ENCODE data around the gene CORO2A.

Gene CORO2A

GRCh38 chr9:98168153-98168780 lies 24.2 kb downstream of the CORO2A start:
- no peak for DNase-seq

- no peak for DNase-seq
Observed at GRCh38 chr9:98164912-98165311, 27.5 kb downstream of the CORO2A start.

- no peak for DNase-seq
Observed at GRCh38 chr9:98162613-98163012, 29.8 kb downstream of the CORO2A start.

GRCh38 chr9:98161851-98162250 lies 30.6 kb downstream of the CORO2A start:
- DNase-seq, result no peak

- no peak for DNase-seq
Observed at GRCh38 chr9:98159790-98160189, 32.6 kb downstream of the CORO2A start.

GRCh38 chr9:98159301-98159700 lies 33.1 kb downstream of the CORO2A start:
- DNase-seq, result no peak

- no peak for DNase-seq
Observed at GRCh38 chr9:98158071-98158831, 34.2 kb downstream of the CORO2A start.

- no peak for DNase-seq
Observed at GRCh38 chr9:98157372-98157771, 35.1 kb downstream of the CORO2A start.

GRCh38 chr9:98154678-98155077 lies 37.8 kb downstream of the CORO2A start:
- DNase-seq, result no peak

GRCh38 chr9:98152526-98152925 lies 39.9 kb downstream of the CORO2A start:
- DNase-seq, result no peak

GRCh38 chr9:98150721-98151120 lies 41.7 kb downstream of the CORO2A start:
- DNase-seq, result no peak

GRCh38 chr9:98150164-98150563 lies 42.3 kb downstream of the CORO2A start:
- no peak for DNase-seq

- no peak for DNase-seq
Observed at GRCh38 chr9:98149422-98149821, 43.0 kb downstream of the CORO2A start.

GRCh38 chr9:98148486-98148885 lies 44.0 kb downstream of the CORO2A start:
- DNase-seq, result no peak

GRCh38 chr9:98147582-98147981 lies 44.9 kb downstream of the CORO2A start:
- DNase-seq, result no peak

- DNase-seq, result no peak
Observed at GRCh38 chr9:98146101-98146991, 46.1 kb downstream of the CORO2A start.

- DNase-seq, result no peak
Observed at GRCh38 chr9:98144631-98145030, 47.8 kb downstream of the CORO2A start.

GRCh38 chr9:98144076-98144475 lies 48.4 kb downstream of the CORO2A start:
- no peak for DNase-seq

- DNase-seq, result no peak
Observed at GRCh38 chr9:98142925-98143481, 49.4 kb downstream of the CORO2A start.

GRCh38 chr9:98142182-98142907 lies 50.1 kb downstream of the CORO2A start:
- no peak for DNase-seq

GRCh38 chr9:98140503-98140902 lies 51.9 kb downstream of the CORO2A start:
- DNase-seq, result no peak

- DNase-seq, result no peak
Observed at GRCh38 chr9:98136489-98136888, 55.9 kb downstream of the CORO2A start.

GRCh38 chr9:98135938-98136337 lies 56.5 kb downstream of the CORO2A start:
- no peak for DNase-seq

Measured in stimulated activated CD4-positive, alpha-beta T cell treated with anti-CD3 and anti-CD28 coated beads, Interleukin-4, amount 100 ng/mL, for 1 hour (primary cell).